HUES64 (cell line): ENCODE measurements around the gene SEMG2.

Experiments
- H3K27ac ChIP-seq: 2 replicates; pipeline ENCODE4 v1.7.0; 2013; ENCODE audit warnings: low read depth, low read length, inconsistent platforms
- H3K27me3 ChIP-seq: 2 replicates; pipeline ENCODE4 v1.6.1; 2013; ENCODE audit warnings: mild to moderate bottlenecking, low read length; ENCODE audit not compliant: insufficient read depth
- H3K36me3 ChIP-seq: 2 replicates; pipeline ENCODE4 v1.6.1; 2013; ENCODE audit warnings: mild to moderate bottlenecking, low read length; ENCODE audit not compliant: insufficient read depth
- H3K4me1 ChIP-seq: 2 replicates; pipeline ENCODE4 v1.6.1; 2013; ENCODE audit warnings: mild to moderate bottlenecking, low read length, moderate library complexity; ENCODE audit not compliant: insufficient read depth
- H3K4me3 ChIP-seq: 2 replicates; pipeline ENCODE4 v1.5.1; 2013; ENCODE audit warnings: mild to moderate bottlenecking, low read length, moderate library complexity
- H3K9ac ChIP-seq: 2 replicates; pipeline ENCODE4 v1.6.1; 2013; ENCODE audit warnings: mild to moderate bottlenecking, low read depth, low read length
- H3K9me3 ChIP-seq: 2 replicates; pipeline ENCODE4 v1.6.1; 2013; ENCODE audit warnings: low read depth, low read length; ENCODE audit not compliant: insufficient read depth
- WGBS: fragments of 150-250, 120-280 bp; methylation state at CpG from one replicate; pipeline ENCODE4 v1.1.7; 2013; ENCODE audit warnings: missing lambda C conversion rate; 5-methylcytosine and 5-hydroxymethylcytosine counted together

SEMG2 gene

GRCh38 chr20:45193331-45193730, 27.8 kb upstream of the SEMG2 start:
- 95% methylated on average over 2 of the region's 2 CpGs for WGBS
- Histone ChIP-seq H3K9me3 (no peaks in the 10 kb centered on the region), H3K36me3 (no peaks in the 10 kb centered on the region), H3K27ac (no peak overlapping the region), H3K27me3 (no peaks in the 10 kb centered on the region), H3K4me1 (peaks cover 3% of the 10 kb centered on the region; the same call in 1 of the 2 replicates), H3K4me3 (no peak overlapping the region), H3K9ac (no peak overlapping the region)

GRCh38 chr20:45206725-45207124, 14.4 kb upstream of the SEMG2 start, which contains the start of gene SEMG1:
TSS of gene SEMG1 (plus strand) at chr20:45207033. CDS start at chr20:45207054, 21 bp downstream.
- H3K9me3 ChIP-seq: no peaks in the 10 kb centered on the region
- H3K27me3 ChIP-seq: no peaks in the 10 kb centered on the region
- no peaks in the 10 kb centered on the region for H3K36me3 ChIP-seq
- WGBS: 57% methylated on average over 1 of the region's 1 CpG
- peaks cover 21% of the 10 kb centered on the region; the same call in 1 of the 2 replicates for H3K4me1 ChIP-seq
- H3K4me3 ChIP-seq: no peak within 1 kb of the TSS
- no peak within 1 kb of the TSS for H3K9ac ChIP-seq
- no peak within 1 kb of the TSS for H3K27ac ChIP-seq

- Histone ChIP-seq H3K9ac (no peak overlapping the region), H3K4me1 (peaks cover 21% of the 10 kb centered on the region; the same call in 1 of the 2 replicates), H3K27me3 (no peaks in the 10 kb centered on the region), H3K36me3 (no peaks in the 10 kb centered on the region), H3K9me3 (no peaks in the 10 kb centered on the region), H3K4me3 (no peak overlapping the region; the same call in 1 of the 2 replicates), H3K27ac (peak overlapping the region; percentile 29; the same call in 1 of the 2 replicates)
- 88% methylated on average over 1 of the region's 1 CpG for WGBS
These were observed 11.2 kb upstream of the SEMG2 start for GRCh38 chr20:45209924-45210323.

GRCh38 chr20:45211569-45212474, 9.4 kb upstream of the SEMG2 start:
- Histone ChIP-seq H3K4me1 (peaks cover 16% of the 10 kb centered on the region; the same call in 1 of the 2 replicates), H3K9ac (no peak overlapping the region), H3K36me3 (no peaks in the 10 kb centered on the region), H3K9me3 (no peaks in the 10 kb centered on the region), H3K27me3 (no peaks in the 10 kb centered on the region), H3K4me3 (no peak overlapping the region), H3K27ac (no peak overlapping the region)

- Histone ChIP-seq H3K9me3 (no peaks in the 10 kb centered on the region), H3K27me3 (no peaks in the 10 kb centered on the region), H3K36me3 (no peaks in the 10 kb centered on the region), H3K27ac (no peak overlapping the region), H3K9ac (no peak overlapping the region), H3K4me1 (peaks cover 11% of the 10 kb centered on the region; the same call in 1 of the 2 replicates), H3K4me3 (no peak overlapping the region)
- WGBS: no CpG with 5 or more reads among the region's 3 CpGs
These were observed 8.3 kb upstream of the SEMG2 start for GRCh38 chr20:45212836-45213235.

- no peak overlapping the region for H3K9ac ChIP-seq
- H3K4me3 ChIP-seq: no peak overlapping the region
- H3K36me3 ChIP-seq: no peaks in the 10 kb centered on the region
- WGBS: 86% methylated on average over 4 of the region's 4 CpGs
- H3K4me1 ChIP-seq: no peaks in the 10 kb centered on the region
- H3K27ac ChIP-seq: no peak overlapping the region
- H3K9me3 ChIP-seq: no peaks in the 10 kb centered on the region
- no peaks in the 10 kb centered on the region for H3K27me3 ChIP-seq
These were observed 3.0 kb upstream of the SEMG2 start for GRCh38 chr20:45218124-45218523.

DNA sequence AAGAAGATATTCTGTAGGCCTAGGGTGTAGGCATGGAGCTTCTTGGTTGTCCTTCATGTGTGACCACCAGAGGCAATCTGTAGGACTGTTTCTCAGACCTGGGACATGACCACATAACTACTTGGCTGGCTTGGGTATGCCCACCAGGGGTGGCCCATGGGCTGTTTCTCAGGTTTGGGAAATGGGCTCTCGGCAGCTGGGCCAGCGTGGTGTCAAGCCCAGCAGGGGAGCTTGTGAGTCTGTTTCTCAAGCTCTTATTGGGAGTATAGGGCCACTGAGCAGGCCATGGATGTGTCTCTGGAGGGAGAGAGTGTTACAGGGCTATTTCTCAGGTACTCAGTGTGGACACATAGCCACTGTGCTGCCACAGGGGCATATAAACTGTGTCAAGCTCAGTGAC, 2.5 kb upstream of the SEMG2 start:
- WGBS: 92% methylated on average over 2 of the region's 2 CpGs
- Histone ChIP-seq H3K9me3 (no peaks in the 10 kb centered on the region), H3K9ac (no peak overlapping the region), H3K4me1 (no peaks in the 10 kb centered on the region), H3K27me3 (no peaks in the 10 kb centered on the region), H3K36me3 (no peaks in the 10 kb centered on the region), H3K4me3 (no peak overlapping the region), H3K27ac (no peak overlapping the region)

DNA sequence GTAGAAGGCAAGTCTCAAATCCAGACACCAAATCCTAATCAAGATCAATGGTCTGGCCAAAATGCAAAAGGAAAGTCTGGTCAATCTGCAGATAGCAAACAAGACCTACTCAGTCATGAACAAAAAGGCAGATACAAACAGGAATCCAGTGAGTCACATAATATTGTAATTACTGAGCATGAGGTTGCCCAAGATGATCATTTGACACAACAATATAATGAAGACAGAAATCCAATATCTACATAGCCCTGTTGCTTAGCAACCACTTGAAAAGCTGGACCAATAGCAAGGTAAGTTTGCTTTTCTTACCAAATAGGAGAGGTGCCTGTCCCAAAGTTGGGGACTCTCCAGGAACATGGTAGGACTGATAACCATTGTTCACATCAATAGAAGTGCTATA, 2.0 kb downstream of the SEMG2 start:
- Histone ChIP-seq H3K9me3 (no peaks in the 10 kb centered on the region), H3K4me1 (no peaks in the 10 kb centered on the region), H3K4me3 (no peak overlapping the region), H3K27ac (no peak overlapping the region), H3K9ac (no peak overlapping the region), H3K36me3 (no peaks in the 10 kb centered on the region), H3K27me3 (peaks cover 6% of the 10 kb centered on the region; the same call in 1 of the 2 replicates)

DNA sequence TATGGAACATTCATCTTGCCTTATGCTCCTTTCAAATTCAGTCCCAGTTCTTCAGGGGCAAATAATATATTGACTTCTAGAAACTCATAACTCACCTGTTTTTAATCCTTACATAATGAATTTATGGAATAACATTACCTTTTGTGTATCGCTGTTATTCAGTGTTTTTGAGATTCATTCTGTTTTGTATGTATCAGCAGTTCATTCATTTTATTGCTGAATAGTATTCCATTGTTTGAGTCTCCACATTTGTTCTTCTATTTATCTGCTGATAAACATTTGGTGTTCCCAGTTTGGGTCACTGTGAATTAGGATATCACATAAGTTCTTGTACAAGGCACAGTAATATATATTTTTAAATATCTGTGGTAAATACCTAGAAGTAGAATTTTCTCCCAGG, 5.1 kb downstream of the SEMG2 start:
- no peaks in the 10 kb centered on the region for H3K9me3 ChIP-seq
- no peak overlapping the region for H3K9ac ChIP-seq
- 100% methylated on average over 1 of the region's 1 CpG for WGBS
- no peak overlapping the region for H3K27ac ChIP-seq
- no peak overlapping the region for H3K4me3 ChIP-seq
- H3K4me1 ChIP-seq: no peaks in the 10 kb centered on the region
- H3K27me3 ChIP-seq: peaks cover 6% of the 10 kb centered on the region; the same call in 1 of the 2 replicates
- H3K36me3 ChIP-seq: no peaks in the 10 kb centered on the region

- Histone ChIP-seq H3K27ac (no peak overlapping the region), H3K27me3 (peaks cover under 1% of the 10 kb centered on the region; the same call in 1 of the 2 replicates), H3K4me3 (no peak overlapping the region), H3K4me1 (no peaks in the 10 kb centered on the region), H3K9ac (no peak overlapping the region), H3K9me3 (no peaks in the 10 kb centered on the region), H3K36me3 (no peaks in the 10 kb centered on the region)
- WGBS: 88% methylated on average over 18 of the region's 18 CpGs
These were observed 8.3 kb downstream of the SEMG2 start for GRCh38 chr20:45229264-45230056.

DNA sequence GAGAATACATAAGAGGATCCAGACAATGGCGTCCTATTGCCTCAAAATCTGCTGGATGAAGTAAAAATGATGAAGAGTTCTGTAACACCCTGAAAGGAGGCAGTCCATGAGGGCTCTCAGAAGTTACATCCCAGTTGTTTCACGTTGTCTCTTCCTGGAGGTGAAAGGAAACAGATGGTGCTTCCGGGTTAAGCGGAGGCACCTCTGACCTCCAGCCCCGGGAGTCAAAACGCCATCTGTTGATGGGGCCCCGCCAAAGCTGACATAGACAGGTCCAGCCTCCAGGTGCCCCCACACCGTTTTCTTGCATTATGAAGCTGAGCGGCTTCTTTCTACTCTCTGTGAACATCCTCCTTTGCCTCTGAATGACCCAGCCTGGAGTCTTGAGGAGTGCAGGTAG, 9.5 kb downstream of the SEMG2 start:
- H3K27ac ChIP-seq: no peak overlapping the region
- H3K9me3 ChIP-seq: no peaks in the 10 kb centered on the region
- WGBS: 91% methylated on average over 9 of the region's 9 CpGs
- no peaks in the 10 kb centered on the region for H3K4me1 ChIP-seq
- H3K36me3 ChIP-seq: no peaks in the 10 kb centered on the region
- H3K9ac ChIP-seq: no peak overlapping the region
- H3K4me3 ChIP-seq: no peak overlapping the region
- H3K27me3 ChIP-seq: no peaks in the 10 kb centered on the region
